Measurements from ENCODE around the gene SLC4A4.
"Not testable (repeated sequence)": the region's sequence is repeated elsewhere in the genome, so short reads cannot be mapped to it uniquely, and the experiment has no call there.

SLC4A4 gene

GRCh38 chr4:71404049-71404448 is 65.2 kb downstream of the SLC4A4 start:
- H3K4me1 ChIP-seq (ENCODE audit: insufficient read depth, low read length), result no peaks in the 10 kb centered on the region
- no peak for DNase-seq

GRCh38 chr4:71405791-71406190 is 67.0 kb downstream of the SLC4A4 start:
- Histone ChIP-seq H3K4me3 (ENCODE audit: low read depth in 1 of 2, low read length in 2 of 2) (no peak overlapping the region), H3K79me2 (ENCODE audit: insufficient read depth, low read length) (no peaks in the 10 kb centered on the region), H3K27me3 (ENCODE audit: insufficient read depth, low read length, poor library complexity) (no peaks in the 10 kb centered on the region), H3K36me3 (ENCODE audit: insufficient read depth, low read length) (no peaks in the 10 kb centered on the region), H4K20me1 (ENCODE audit: insufficient read depth, low read length) (no peaks in the 10 kb centered on the region), H3K9me3 (ENCODE audit: insufficient read depth, low read length, severe bottlenecking) (peaks cover 5% of the 10 kb centered on the region), H3K4me1 (ENCODE audit: insufficient read depth, low read length) (no peaks in the 10 kb centered on the region), H3K9ac (ENCODE audit: low read depth, low read length) (no peak overlapping the region), H3K4me2 (ENCODE audit: insufficient read depth, low read length) (no peak overlapping the region), H2AFZ (ENCODE audit: low read depth, low read length) (no peak overlapping the region), H3K27ac (ENCODE audit: low read length) (no peak overlapping the region)
- no peak for TF ChIP-seq CTCF (IDR thresholded peaks at IDR 0.05; ENCODE audit: borderline replicate concordance, extremely low read depth, low read length, poor library complexity, severe bottlenecking)
- TF ChIP-seq EZH2 (IDR thresholded peaks at IDR 0.05; ENCODE audit: borderline replicate concordance, low read depth, low read length, severe bottlenecking), result no peak
- ATAC-seq (ENCODE audit: insufficient read depth, low read depth) (no peak), DNase-seq (no peak)

More at GRCh38 chr4:71404049-71404448, 65.2 kb downstream of the SLC4A4 start:
- no peaks in the 10 kb centered on the region for H3K79me2 ChIP-seq (ENCODE audit: insufficient read depth, low read length)
- H4K20me1 ChIP-seq (ENCODE audit: insufficient read depth, low read length), result no peaks in the 10 kb centered on the region
- no peaks in the 10 kb centered on the region for H3K36me3 ChIP-seq (ENCODE audit: insufficient read depth, low read length)
- H3K9me3 ChIP-seq (ENCODE audit: insufficient read depth, low read length, severe bottlenecking), result peaks cover 3% of the 10 kb centered on the region
- no peak overlapping the region for H2AFZ ChIP-seq (ENCODE audit: low read depth, low read length)
- no peaks in the 10 kb centered on the region for H3K27me3 ChIP-seq (ENCODE audit: insufficient read depth, low read length, poor library complexity)
- no peak overlapping the region for H3K4me2 ChIP-seq (ENCODE audit: insufficient read depth, low read length)
- no peak overlapping the region for H3K9ac ChIP-seq (ENCODE audit: low read depth, low read length)
- no peak overlapping the region for H3K4me3 ChIP-seq (ENCODE audit: low read depth in 1 of 2, low read length in 2 of 2)
- TF ChIP-seq EZH2 (IDR thresholded peaks at IDR 0.05; ENCODE audit: borderline replicate concordance, low read depth, low read length, severe bottlenecking), result no peak
- no peak for TF ChIP-seq CTCF (IDR thresholded peaks at IDR 0.05; ENCODE audit: borderline replicate concordance, extremely low read depth, low read length, poor library complexity, severe bottlenecking)
- H3K27ac ChIP-seq (ENCODE audit: low read length), result no peak overlapping the region
- ATAC-seq (ENCODE audit: insufficient read depth, low read depth), result no peak

GRCh38 chr4:71406459-71406963 is 67.7 kb downstream of the SLC4A4 start:
- H3K4me3 ChIP-seq (ENCODE audit: low read depth in 1 of 2, low read length in 2 of 2), result no peak overlapping the region
- DNase-seq (no peak), ATAC-seq (ENCODE audit: insufficient read depth, low read depth) (no peak)
- H3K9ac ChIP-seq (ENCODE audit: low read depth, low read length), result no peak overlapping the region
- no peaks in the 10 kb centered on the region for H3K79me2 ChIP-seq (ENCODE audit: insufficient read depth, low read length)
- H3K9me3 ChIP-seq (ENCODE audit: insufficient read depth, low read length, severe bottlenecking), result peaks cover 5% of the 10 kb centered on the region
- H3K27me3 ChIP-seq (ENCODE audit: insufficient read depth, low read length, poor library complexity), result no peaks in the 10 kb centered on the region
- H4K20me1 ChIP-seq (ENCODE audit: insufficient read depth, low read length), result no peaks in the 10 kb centered on the region
- no peaks in the 10 kb centered on the region for H3K4me1 ChIP-seq (ENCODE audit: insufficient read depth, low read length)
- no peak overlapping the region for H2AFZ ChIP-seq (ENCODE audit: low read depth, low read length)
- no peak overlapping the region for H3K4me2 ChIP-seq (ENCODE audit: insufficient read depth, low read length)
- H3K36me3 ChIP-seq (ENCODE audit: insufficient read depth, low read length), result no peaks in the 10 kb centered on the region
- TF ChIP-seq CTCF (IDR thresholded peaks at IDR 0.05; ENCODE audit: borderline replicate concordance, extremely low read depth, low read length, poor library complexity, severe bottlenecking) (no peak), EZH2 (IDR thresholded peaks at IDR 0.05; ENCODE audit: borderline replicate concordance, low read depth, low read length, severe bottlenecking) (no peak)
- H3K27ac ChIP-seq (ENCODE audit: low read length), result no peak overlapping the region

- H2AFZ ChIP-seq (ENCODE audit: low read depth, low read length); H4K20me1 ChIP-seq (ENCODE audit: insufficient read depth, low read length); DNase-seq; H3K36me3 ChIP-seq (ENCODE audit: insufficient read depth, low read length); H3K9me3 ChIP-seq (ENCODE audit: insufficient read depth, low read length, severe bottlenecking); H3K4me3 ChIP-seq (ENCODE audit: low read depth in 1 of 2, low read length in 2 of 2); H3K27ac ChIP-seq (ENCODE audit: low read length); ATAC-seq (ENCODE audit: insufficient read depth, low read depth); H3K27me3 ChIP-seq (ENCODE audit: insufficient read depth, low read length, poor library complexity); H3K4me2 ChIP-seq (ENCODE audit: insufficient read depth, low read length); H3K9ac ChIP-seq (ENCODE audit: low read depth, low read length); H3K79me2 ChIP-seq (ENCODE audit: insufficient read depth, low read length); H3K4me1 ChIP-seq (ENCODE audit: insufficient read depth, low read length): not testable (repeated sequence)
Observed at GRCh38 chr4:71408961-71409360, 70.1 kb downstream of the SLC4A4 start.
